Stimulated activated CD8-positive, alpha-beta memory T cell treated with anti-CD3 and anti-CD28 coated beads, Interleukin-12 subunit alpha, Interleukin-12 subunit beta, amount 100 ng/mL, for 24 hours (primary cell): ENCODE data around the gene TMEM132A.

Source experiments
- DNase-seq: peaks from one replicate; pipeline ENCODE4 v3.0.0-alpha.2; 2020; ENCODE audit errors: extremely low read depth

TMEM132A gene

GRCh38 chr11:60985991-60986915, 62.0 kb downstream of the TMEM132A start:
- DNase-seq = peak; percentile 68
